Naive thymus-derived CD8-positive, alpha-beta T cell (primary cell): ENCODE results near the gene NPB. TPM values are rescaled to one million over a fixed set of nuclear protein-coding genes. Genes with fewer than 3 reads are reported as not detected.

Source experiments
- ATAC-seq, 2 donors: fragments of 150-1000 bp; cut with Tn5 transposase in 1 of 2; sonication (Bioruptor Pico), chemical (Tn5 transposase) in 1 of 2; 1 replicate in 1 of 2; 2 replicates in 1 of 2; pipeline ENCODE4 v1.10.0; 2021; ENCODE audit warnings: mild to moderate bottlenecking in 2 of 2, moderate library complexity in 2 of 2
- POLR2A ChIA-PET: fragments of 350-600 bp; sonication (Branson Sonifier 250); formaldehyde crosslinking; loops from one replicate; lab custom pipeline; 2021; ENCODE audit warnings: antibody characterized with exemption; lab: Charles Lee
- DNase-seq, 10 donors: peaks; one replicate each; pipeline versions ENCODE4 v3.0.0 to v3.0.0-alpha.2; 2020 to 2022
- H3K27ac Mint-ChIP-seq, 10 donors: one replicate each; pipeline ENCODE4 v1.8.0; 2020 to 2022; ENCODE audit warnings: mild to moderate bottlenecking in 10 of 10, mixed read lengths in 10 of 10, moderate library complexity in 4 of 10, inconsistent platforms in 1 of 10
- H3K27me3 Mint-ChIP-seq, 5 donors: one replicate each; pipeline ENCODE4 v1.8.0; 2021 to 2022; ENCODE audit warnings: mixed read lengths in 5 of 5
- H3K36me3 Mint-ChIP-seq, 3 donors: one replicate each; pipeline ENCODE4 v1.8.0; 2020 to 2022; ENCODE audit warnings: mixed read lengths in 3 of 3, mild to moderate bottlenecking in 2 of 3, inconsistent platforms in 1 of 3
- H3K4me1 Mint-ChIP-seq, 4 donors: one replicate each; pipeline ENCODE4 v1.8.0; 2021 to 2022; ENCODE audit warnings: mixed read lengths in 4 of 4
- H3K4me3 Mint-ChIP-seq, 10 donors: one replicate each; pipeline ENCODE4 v1.8.0; 2020 to 2022; ENCODE audit warnings: mild to moderate bottlenecking in 10 of 10, mixed read lengths in 10 of 10, moderate library complexity in 6 of 10, inconsistent platforms in 1 of 10
- H3K9me3 Mint-ChIP-seq, 9 donors: one replicate each; pipeline ENCODE4 v1.8.0; 2020 to 2022; ENCODE audit warnings: mixed read lengths in 9 of 9, mild to moderate bottlenecking in 3 of 9, inconsistent platforms in 1 of 9, moderate library complexity in 1 of 9
- polyA plus RNA-seq, 3 donors: library from polyadenylated mRNA; unstranded; fragments of 300-500 nt; fragmentation: Illumina TruSeq; gene quantifications; one replicate each; pipeline ENCODE4 v1.2.3, GENCODE V29; 2021
- total RNA-seq, 8 experiments: library from RNA in 2 of 8; stranded (reverse) in 2 of 8; gene quantifications; one replicate each; pipeline ENCODE4 v1.2.3 and lab custom pipeline; 2021 to 2026

NPB gene
- total and polyA plus RNA-seq, 5 experiments from 2014 or later = 0.69 to 1.0 TPM; not detected in 3

GRCh38 chr17:81934098-81934757 is 32.2 kb downstream of the NPB start:
- H3K4me1 Mint-ChIP-seq = peaks cover 3 to 22% (median 7%) of the 10 kb centered on the region in 4 donors
- POLR2A ChIA-PET = interaction anchor here (0.7 to 1.2 kb wide), 2 partner anchors 11 to 42 kb away, joined by 3 read pairs; partner anchors contain the start of gene ANAPC11
- ATAC-seq (no peak), DNase-seq (no peak)
- peak overlapping the region in 2 of 10 donors; percentile 4 to 41 for H3K4me3 Mint-ChIP-seq
- peak overlapping the region in 1 of 10 donors; percentile 78 for H3K27ac Mint-ChIP-seq
- H3K9me3 Mint-ChIP-seq = no peaks in the 10 kb centered on the region
- no peaks in the 10 kb centered on the region for H3K36me3 Mint-ChIP-seq
- H3K27me3 Mint-ChIP-seq = peaks cover 0 to 13% (median 3%) of the 10 kb centered on the region in 5 donors

- ATAC-seq (no peak), DNase-seq (no peak)
- peaks cover 0 to 6% (median 3%) of the 10 kb centered on the region in 5 donors for H3K27me3 Mint-ChIP-seq
- H3K4me1 Mint-ChIP-seq = peaks cover 3 to 22% (median 7%) of the 10 kb centered on the region in 4 donors
- no peak overlapping the region for H3K27ac Mint-ChIP-seq
- H3K4me3 Mint-ChIP-seq = peak overlapping the region in 6 of 10 donors; percentile 21 to 59 (median 49)
- POLR2A ChIA-PET = interaction anchor here (0.7 kb wide), 1 partner anchor 43 kb away, joined by 3 read pairs; the partner anchor contains the start of gene ANAPC11
- no peaks in the 10 kb centered on the region for H3K9me3 Mint-ChIP-seq
- no peaks in the 10 kb centered on the region for H3K36me3 Mint-ChIP-seq
These were observed 33.0 kb downstream of the NPB start for GRCh38 chr17:81934850-81935708.

DNA sequence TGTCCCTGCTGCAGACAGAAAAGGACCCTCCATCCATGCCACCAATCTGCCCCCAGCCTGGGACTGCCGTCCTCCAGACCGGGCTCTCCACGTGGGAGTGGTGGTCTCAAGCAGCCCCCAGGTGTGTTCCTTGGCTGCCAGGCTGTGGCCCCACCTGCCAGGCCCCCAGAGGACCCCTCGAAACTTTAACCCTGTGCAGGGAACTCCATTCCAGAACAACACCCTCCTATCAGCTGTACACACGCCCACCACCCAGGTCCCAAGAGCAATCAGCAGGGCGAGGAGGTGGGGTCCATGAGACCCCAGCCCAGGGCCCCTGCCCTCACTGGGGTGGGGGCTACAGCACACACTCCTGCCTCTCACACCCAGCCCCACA is 33.7 kb downstream of the NPB start:
- peaks cover 0 to 8% (median 3%) of the 10 kb centered on the region in 5 donors for H3K27me3 Mint-ChIP-seq
- POLR2A ChIA-PET = interaction anchor here (1.3 to 1.4 kb wide), 2 partner anchors 9 to 10 kb away, joined by 4 to 5 read pairs; no protein-coding TSS in a partner anchor
- no peaks in the 10 kb centered on the region for H3K9me3 Mint-ChIP-seq
- ATAC-seq = no peak
- H3K36me3 Mint-ChIP-seq = no peaks in the 10 kb centered on the region
- DNase-seq = no peak
- peaks cover 3 to 24% (median 7%) of the 10 kb centered on the region in 4 donors for H3K4me1 Mint-ChIP-seq
- H3K4me3 Mint-ChIP-seq = peak overlapping the region in 7 of 10 donors; percentile 21 to 59 (median 41)
- H3K27ac Mint-ChIP-seq = peak overlapping the region in 4 of 10 donors; percentile 11 to 52 (median 24)

DNA sequence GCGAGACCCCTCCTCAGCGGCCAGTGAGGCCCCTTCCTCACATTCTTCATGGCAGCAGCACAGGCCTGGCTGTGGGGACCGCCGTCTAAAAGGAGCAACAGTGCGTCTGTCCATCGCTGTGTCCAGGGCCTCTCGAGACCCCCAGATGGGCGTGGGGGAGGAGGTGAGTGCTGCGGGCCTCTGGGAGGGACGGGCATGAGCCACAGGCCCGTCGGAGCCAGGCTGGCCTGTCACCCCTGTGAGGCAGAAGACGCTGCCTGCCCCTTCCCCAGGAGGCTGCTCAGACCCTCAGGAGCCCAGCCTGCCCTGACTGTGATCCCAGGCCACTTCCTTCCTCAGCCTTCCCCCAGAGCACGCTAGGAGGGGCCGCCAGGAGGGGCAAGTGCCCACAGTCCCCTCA is 37.2 kb downstream of the NPB start:
- H3K4me3 Mint-ChIP-seq = peak overlapping the region in 1 of 10 donors; percentile 10
- H3K36me3 Mint-ChIP-seq = no peaks in the 10 kb centered on the region
- H3K27ac Mint-ChIP-seq = no peak overlapping the region
- H3K27me3 Mint-ChIP-seq = peaks cover 0 to 7% (median 0%) of the 10 kb centered on the region in 5 donors
- ATAC-seq = no peak
- no peak for DNase-seq
- POLR2A ChIA-PET = interaction anchor here (1.1 to 1.3 kb wide), 2 partner anchors 11 kb away, joined by 3 to 4 read pairs; partner anchors contain the start of gene MAFG
- no peaks in the 10 kb centered on the region for H3K9me3 Mint-ChIP-seq
- peaks cover 0 to 16% (median under 1%) of the 10 kb centered on the region in 4 donors for H3K4me1 Mint-ChIP-seq

GRCh38 chr17:81939881-81940385 is 37.9 kb downstream of the NPB start:
- no peak for DNase-seq
- H3K9me3 Mint-ChIP-seq = no peaks in the 10 kb centered on the region
- H3K27me3 Mint-ChIP-seq = peaks cover 0 to 7% (median 0%) of the 10 kb centered on the region in 5 donors
- no peak overlapping the region for H3K4me3 Mint-ChIP-seq
- no peak overlapping the region for H3K27ac Mint-ChIP-seq
- peaks cover 0 to 16% (median under 1%) of the 10 kb centered on the region in 4 donors for H3K4me1 Mint-ChIP-seq
- no peak for ATAC-seq
- no peaks in the 10 kb centered on the region for H3K36me3 Mint-ChIP-seq
- POLR2A ChIA-PET = interaction anchor here (0.7 to 0.9 kb wide), 2 partner anchors 9 to 13 kb away, joined by 3 read pairs; partner anchors contain the start of gene MAFG

- POLR2A ChIA-PET = interaction anchor here (0.7 to 0.9 kb wide), 2 partner anchors 10 to 13 kb away, joined by 3 read pairs; partner anchors contain the start of gene MAFG
- ATAC-seq (no peak), DNase-seq (no peak)
- Mint-ChIP-seq H3K27me3 (peaks cover 0 to 7% (median 0%) of the 10 kb centered on the region in 5 donors), H3K36me3 (no peaks in the 10 kb centered on the region), H3K27ac (peak overlapping the region in 2 of 10 donors; percentile 9 to 35), H3K9me3 (no peaks in the 10 kb centered on the region), H3K4me1 (peaks cover 0 to 13% (median under 1%) of the 10 kb centered on the region in 4 donors), H3K4me3 (no peak overlapping the region)
These were observed 38.8 kb downstream of the NPB start for GRCh38 chr17:81940538-81941483.

DNA sequence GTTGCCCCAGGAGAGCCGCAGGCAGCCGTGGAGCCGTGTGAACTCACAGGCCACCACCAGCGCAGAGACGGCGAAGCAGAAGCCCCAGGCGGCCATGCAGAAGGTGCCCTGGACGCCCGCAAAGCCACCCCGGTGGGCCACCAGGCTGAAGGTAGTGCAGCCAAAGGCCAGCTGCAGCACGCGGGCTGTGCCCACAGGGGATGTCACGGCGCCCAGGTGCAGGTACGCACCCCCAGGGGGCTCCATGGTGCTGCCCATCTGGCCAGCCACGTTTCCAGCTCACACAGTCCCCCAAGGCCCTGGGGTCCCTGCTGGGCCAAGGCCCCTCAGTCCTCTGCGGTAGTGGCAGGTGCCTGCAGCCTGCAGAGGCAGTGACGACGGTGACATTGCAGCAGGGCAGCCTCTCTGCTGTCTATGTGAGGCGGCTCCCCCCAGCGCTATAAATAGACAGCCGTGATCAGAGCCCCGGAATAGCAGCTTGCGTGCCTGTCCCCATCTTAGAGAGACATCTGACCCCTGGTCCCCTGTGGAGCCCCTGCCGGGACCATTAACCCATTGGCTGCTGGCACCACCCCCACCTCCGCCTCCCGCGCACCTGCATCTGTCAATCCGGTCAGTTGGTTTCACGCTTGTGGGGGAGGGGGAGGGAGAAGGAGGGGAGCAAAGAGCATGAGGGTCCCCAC is 39.6 kb downstream of the NPB start:
- Mint-ChIP-seq H3K4me1 (peaks cover 0 to 8% (median under 1%) of the 10 kb centered on the region in 4 donors), H3K36me3 (no peaks in the 10 kb centered on the region), H3K4me3 (no peak overlapping the region), H3K27ac (no peak overlapping the region), H3K9me3 (no peaks in the 10 kb centered on the region), H3K27me3 (peaks cover 0 to 7% (median 0%) of the 10 kb centered on the region in 5 donors)
- POLR2A ChIA-PET = interaction anchor here (0.7 kb wide), 1 partner anchor 14 kb away, joined by 3 read pairs; the partner anchor contains the start of gene MAFG
- ATAC-seq (no peak), DNase-seq (no peak)

DNA sequence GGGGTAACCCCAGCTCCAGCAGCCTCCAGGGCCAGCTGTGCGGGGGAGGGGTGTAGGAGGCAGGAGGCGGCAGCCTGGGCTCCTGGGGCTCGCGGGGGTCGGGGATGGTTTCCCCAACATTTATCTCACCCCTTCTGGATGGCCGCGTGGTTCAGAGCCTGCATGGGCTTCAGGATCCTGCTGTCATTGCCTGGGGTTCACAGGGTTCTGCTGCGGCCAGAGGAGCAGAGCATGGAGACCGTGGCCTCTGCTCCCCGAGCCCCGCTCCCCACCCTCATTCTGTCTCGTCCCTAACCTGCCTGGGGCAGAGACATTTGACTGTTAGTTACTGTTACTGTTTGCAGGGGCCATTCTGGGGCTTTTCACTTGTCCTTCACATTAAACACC is 40.1 kb downstream of the NPB start:
- H3K36me3 Mint-ChIP-seq = no peaks in the 10 kb centered on the region
- ATAC-seq = no peak
- POLR2A ChIA-PET = no interaction called here
- peaks cover 0 to 7% (median 0%) of the 10 kb centered on the region in 5 donors for H3K27me3 Mint-ChIP-seq
- peak overlapping the region in 1 of 10 donors; percentile 24 for H3K4me3 Mint-ChIP-seq
- peaks cover 0 to 7% (median under 1%) of the 10 kb centered on the region in 4 donors for H3K4me1 Mint-ChIP-seq
- no peak overlapping the region for H3K27ac Mint-ChIP-seq
- H3K9me3 Mint-ChIP-seq = no peaks in the 10 kb centered on the region
- no peak for DNase-seq

- ATAC-seq = no peak
- Mint-ChIP-seq H3K27me3 (peaks cover 0 to 7% (median 0%) of the 10 kb centered on the region in 5 donors), H3K9me3 (no peaks in the 10 kb centered on the region), H3K4me1 (peaks cover 0 to 2% (median 1%) of the 10 kb centered on the region in 4 donors), H3K27ac (no peak overlapping the region), H3K36me3 (no peaks in the 10 kb centered on the region), H3K4me3 (no peak overlapping the region)
- POLR2A ChIA-PET = interaction anchor here (0.7 kb wide), 2 partner anchors 8 to 52 kb away, joined by 3 to 4 read pairs; no protein-coding TSS in a partner anchor
- no peak for DNase-seq
These were observed 42.8 kb downstream of the NPB start for GRCh38 chr17:81944858-81945257.

GRCh38 chr17:81947189-81947588 is 45.2 kb downstream of the NPB start, which contains the start of gene MYADML2:
Gene MYADML2 (minus strand): TSS chr17:81947233. CDS start chr17:81941741, 5,492 bp downstream.
- Mint-ChIP-seq H3K4me1 (peaks cover 4 to 6% (median 4%) of the 10 kb centered on the region in 4 donors), H3K27ac (no peak within 1 kb of the TSS), H3K36me3 (no peaks in the 10 kb centered on the region), H3K27me3 (no peaks in the 10 kb centered on the region), H3K4me3 (no peak within 1 kb of the TSS), H3K9me3 (no peaks in the 10 kb centered on the region)
- no peak for ATAC-seq
- no peak for DNase-seq
- POLR2A ChIA-PET = no interaction called here
